IPS-18a (cell line): ENCODE data around the gene PCNX1.
"Not testable (repeated sequence)": the region's sequence is repeated elsewhere in the genome, so short reads cannot be mapped to it uniquely, and the experiment has no call there.

Experiments
- H3K27ac ChIP-seq: one replicate; pipeline ENCODE4 v1.5.1; 2013; ENCODE audit warnings: low read length
- H3K27me3 ChIP-seq: one replicate; pipeline ENCODE4 v1.6.1; 2013; ENCODE audit warnings: mild to moderate bottlenecking, low read length; ENCODE audit not compliant: control insufficient read depth, insufficient read depth
- H3K36me3 ChIP-seq: one replicate; pipeline ENCODE4 v1.6.1; 2013; ENCODE audit warnings: low read depth, low read length; ENCODE audit not compliant: control insufficient read depth
- H3K4me1 ChIP-seq: one replicate; pipeline ENCODE4 v1.6.1; 2013; ENCODE audit warnings: low read depth, low read length; ENCODE audit not compliant: control insufficient read depth
- H3K4me3 ChIP-seq: one replicate; pipeline ENCODE4 v1.5.1; 2013; ENCODE audit warnings: low read length
- H3K9ac ChIP-seq: one replicate; pipeline ENCODE4 v1.6.1; 2013; ENCODE audit warnings: mild to moderate bottlenecking, low read length, moderate library complexity
- H3K9me3 ChIP-seq: one replicate; pipeline ENCODE4 v1.6.1; 2013; ENCODE audit warnings: low read depth, low read length; ENCODE audit not compliant: control insufficient read depth

Gene PCNX1

GRCh38 chr14:70907176-70907995 lies at the start of gene PCNX1:
Gene PCNX1 (plus strand): TSS chr14:70907459. CDS start chr14:70907851, 392 bp downstream.
- peak within 1 kb of the TSS; percentile 92 for H3K4me3 ChIP-seq

GRCh38 chr14:70857496-70857890 lies 49.8 kb upstream of the PCNX1 start:
- Histone ChIP-seq H3K27me3 (no peaks in the 10 kb centered on the region), H3K36me3 (no peaks in the 10 kb centered on the region), H3K9me3 (no peaks in the 10 kb centered on the region), H3K27ac (no peak overlapping the region), H3K4me1 (no peaks in the 10 kb centered on the region), H3K4me3 (no peak overlapping the region), H3K9ac (no peak overlapping the region)

More at GRCh38 chr14:70907176-70907995, at the start of gene PCNX1:
- H3K27ac ChIP-seq = no peak within 1 kb of the TSS
- no peaks in the 10 kb centered on the region for H3K36me3 ChIP-seq
- peaks cover 25% of the 10 kb centered on the region for H3K4me1 ChIP-seq
- H3K9me3 ChIP-seq = no peaks in the 10 kb centered on the region
- peak within 1 kb of the TSS; percentile 66 for H3K9ac ChIP-seq
- peaks cover 5% of the 10 kb centered on the region for H3K27me3 ChIP-seq

GRCh38 chr14:70858641-70859040 lies 48.6 kb upstream of the PCNX1 start:
- Histone ChIP-seq H3K4me3 (no peak overlapping the region), H3K9me3 (no peaks in the 10 kb centered on the region), H3K36me3 (no peaks in the 10 kb centered on the region), H3K27ac (no peak overlapping the region), H3K4me1 (no peaks in the 10 kb centered on the region), H3K9ac (no peak overlapping the region), H3K27me3 (no peaks in the 10 kb centered on the region)

- not testable (repeated sequence) for H3K27me3 ChIP-seq, H3K4me3 ChIP-seq, H3K27ac ChIP-seq, H3K9ac ChIP-seq, H3K4me1 ChIP-seq, H3K36me3 ChIP-seq
- peaks cover 18% of the 10 kb centered on the region for H3K9me3 ChIP-seq
These were observed 40.3 kb upstream of the PCNX1 start for GRCh38 chr14:70866992-70867391.

GRCh38 chr14:70871001-70871400 lies 36.3 kb upstream of the PCNX1 start:
- H3K9me3 ChIP-seq = peaks cover 18% of the 10 kb centered on the region
- no peak overlapping the region for H3K27ac ChIP-seq

GRCh38 chr14:70871863-70872677 lies 35.2 kb upstream of the PCNX1 start:
- Histone ChIP-seq H3K4me3 (no peak overlapping the region), H3K27ac (no peak overlapping the region), H3K36me3 (no peaks in the 10 kb centered on the region)

More at GRCh38 chr14:70871001-70871400, 36.3 kb upstream of the PCNX1 start:
- Histone ChIP-seq H3K4me3 (no peak overlapping the region), H3K4me1 (no peaks in the 10 kb centered on the region), H3K9ac (no peak overlapping the region), H3K27me3 (no peaks in the 10 kb centered on the region), H3K36me3 (no peaks in the 10 kb centered on the region)

GRCh38 chr14:70872678-70873020 lies 34.6 kb upstream of the PCNX1 start:
- no peak overlapping the region for H3K27ac ChIP-seq
- no peak overlapping the region for H3K9ac ChIP-seq
- no peaks in the 10 kb centered on the region for H3K4me1 ChIP-seq
- H3K4me3 ChIP-seq = no peak overlapping the region
- no peaks in the 10 kb centered on the region for H3K27me3 ChIP-seq
- H3K36me3 ChIP-seq = no peaks in the 10 kb centered on the region
- H3K9me3 ChIP-seq = peaks cover 12% of the 10 kb centered on the region

More at GRCh38 chr14:70871863-70872677, 35.2 kb upstream of the PCNX1 start:
- Histone ChIP-seq H3K4me1 (no peaks in the 10 kb centered on the region), H3K9ac (no peak overlapping the region), H3K27me3 (no peaks in the 10 kb centered on the region), H3K9me3 (peaks cover 15% of the 10 kb centered on the region)

- no peaks in the 10 kb centered on the region for H3K36me3 ChIP-seq
- no peak overlapping the region for H3K9ac ChIP-seq
- H3K27ac ChIP-seq = no peak overlapping the region
- no peaks in the 10 kb centered on the region for H3K27me3 ChIP-seq
- H3K9me3 ChIP-seq = peaks cover 12% of the 10 kb centered on the region
- no peaks in the 10 kb centered on the region for H3K4me1 ChIP-seq
- H3K4me3 ChIP-seq = no peak overlapping the region
These were observed 33.6 kb upstream of the PCNX1 start for GRCh38 chr14:70873627-70874026.

- H3K36me3 ChIP-seq, H3K4me3 ChIP-seq, H3K9me3 ChIP-seq, H3K27me3 ChIP-seq, H3K27ac ChIP-seq, H3K4me1 ChIP-seq, H3K9ac ChIP-seq: not testable (repeated sequence)
These were observed 31.3 kb upstream of the PCNX1 start for GRCh38 chr14:70875811-70876460.

GRCh38 chr14:70879448-70879847 lies 27.8 kb upstream of the PCNX1 start:
- H3K27ac ChIP-seq = no peak overlapping the region
- H3K4me1 ChIP-seq = no peaks in the 10 kb centered on the region
- H3K27me3 ChIP-seq = no peaks in the 10 kb centered on the region
- no peak overlapping the region for H3K4me3 ChIP-seq
- no peaks in the 10 kb centered on the region for H3K36me3 ChIP-seq
- no peaks in the 10 kb centered on the region for H3K9me3 ChIP-seq
- H3K9ac ChIP-seq = no peak overlapping the region

GRCh38 chr14:70880888-70881287 lies 26.4 kb upstream of the PCNX1 start:
- not testable (repeated sequence) for H3K4me1 ChIP-seq, H3K9ac ChIP-seq, H3K27me3 ChIP-seq, H3K27ac ChIP-seq, H3K4me3 ChIP-seq, H3K36me3 ChIP-seq, H3K9me3 ChIP-seq
